Neural cell (in vitro differentiated cells): ENCODE measurements around the gene SLC35D3. TPM values are rescaled to one million over a fixed set of nuclear protein-coding genes. Genes with fewer than 3 reads are reported as not detected.

Source experiments
- polyA plus RNA-seq: library from polyadenylated mRNA; depleted of rRNA; stranded (reverse); fragments of >200 nt; gene quantifications from 2 replicates; pipeline ENCODE4 v1.2.3, GENCODE V29; 2014
- small RNA-seq, 3 experiments: library from RNA; depleted of rRNA; stranded (forward); fragments of <200 nt; gene quantifications; one replicate each; pipeline ENCODE3, GENCODE V24; 2012

The SLC35D3 gene
- polyA plus RNA-seq, 1 donor from 2014 or later, result not detected

Small RNA genes lying within 50 kb of the gene (small RNA-seq; reads per million reads assigned to genes)
- gene RF00019, result 0 to 1.2 (median 0) reads per million in 3 experiments
- gene RPL35AP3, result 0 reads per million in 3 experiments

Other genes starting within 250 kb of the SLC35D3 start
- 1.4 and 2.0 TPM in 2 replicates for gene MAP3K5, start 129.8 kb upstream of the SLC35D3 start, polyA plus RNA-seq
- 5.3 and 10.8 TPM in 2 replicates for gene PEX7, start 99.7 kb upstream of the SLC35D3 start, polyA plus RNA-seq
- not detected in 2 replicates for gene IL20RA, start 122.7 kb downstream of the SLC35D3 start, polyA plus RNA-seq